Measurements from ENCODE around the gene GRB2. TPM values are rescaled to one million over a fixed set of nuclear protein-coding genes. Genes with fewer than 3 reads are reported as not detected.
"Not testable (repeated sequence)": the region's sequence is repeated elsewhere in the genome, so short reads cannot be mapped to it uniquely, and the experiment has no call there.

GRB2 gene
- total and polyA plus RNA-seq, 12 donors = 36.0 to 374 (median 114) TPM

DNA sequence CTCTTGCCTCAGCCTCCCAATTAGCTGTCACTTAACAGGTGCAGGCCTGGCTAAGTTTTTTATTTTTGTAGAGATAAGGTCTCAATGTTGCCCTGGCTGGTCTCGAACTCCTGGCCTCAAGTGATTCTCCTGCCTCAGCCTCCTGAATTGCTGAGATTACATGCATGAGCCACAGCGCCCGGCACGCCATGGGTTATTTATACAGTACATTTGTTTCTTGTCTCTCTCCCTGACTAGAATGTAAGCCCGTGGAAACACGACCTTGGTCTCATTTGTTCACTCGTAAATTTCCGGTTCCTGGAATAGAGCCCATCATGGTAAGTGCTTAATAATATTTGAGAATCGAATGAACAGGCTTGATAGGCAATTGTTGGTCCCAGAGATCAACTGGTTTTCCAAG, 118.3 kb downstream of the GRB2 start:
- no peaks in the 10 kb centered on the region for H3K27me3 ChIP-seq
- peaks cover 0 to 20% of the 10 kb centered on the region in 2 donors for H3K36me3 ChIP-seq (replicated peaks in 1 of 2)
- no peaks in the 10 kb centered on the region for H3K9me3 ChIP-seq (replicated peaks in 1 of 3)
- no peak overlapping the region for H3K4me3 ChIP-seq
- DNase-seq = peak; percentile 44 to 85 (median 76)
- intact Hi-C loops (cut with DNase I) = no loop called here
- 41 to 57% (median 46%) methylated on average over 9 of the region's 9 CpGs for WGBS, 4 donors
- peak overlapping the region in 2 of 5 donors; percentile 38 for H3K27ac ChIP-seq
- peaks cover 9 to 30% of the 10 kb centered on the region in 2 donors for H3K4me1 ChIP-seq (replicated peaks in 1 of 2)
- TF ChIP-seq POLR2A (IDR thresholded peaks at IDR 0.05) (no peak), CTCF (IDR thresholded peaks at IDR 0.05) (no peak)

DNA sequence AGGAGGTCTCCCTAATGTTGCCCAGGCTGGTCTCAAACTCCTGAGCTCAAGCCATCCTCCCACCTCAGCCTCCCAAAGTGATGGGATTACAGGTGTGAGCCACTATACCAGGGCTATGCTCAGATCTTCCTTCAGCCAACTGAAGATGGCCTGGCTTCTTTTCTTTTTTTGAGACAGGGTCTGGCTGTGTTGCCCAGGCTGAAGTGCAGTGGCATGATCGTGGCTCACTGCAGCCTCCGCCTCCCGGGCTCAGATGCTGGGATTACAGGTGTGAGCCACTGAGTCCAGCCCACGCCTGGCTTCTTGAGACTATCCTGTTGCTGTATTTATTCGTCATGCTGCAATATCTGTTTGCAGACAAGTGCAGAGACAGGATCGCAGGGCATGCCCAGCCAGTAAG, 120.4 kb downstream of the GRB2 start:
- Histone ChIP-seq H3K27ac (no peak overlapping the region), H3K4me3 (no peak overlapping the region), H3K9me3 (replicated peaks in 1 of 3) (no peaks in the 10 kb centered on the region), H3K36me3 (replicated peaks in 1 of 2) (peaks cover 0 to 27% of the 10 kb centered on the region in 2 donors), H3K27me3 (no peaks in the 10 kb centered on the region), H3K4me1 (replicated peaks in 1 of 2) (peaks cover 9 to 24% of the 10 kb centered on the region in 2 donors)
- 80 to 89% (median 82%) methylated on average over 4 to 6 of the region's 6 CpGs for WGBS, 4 donors
- intact Hi-C loops (cut with DNase I) = no loop called here
- no peak for DNase-seq
- no peak for TF ChIP-seq POLR2A (IDR thresholded peaks at IDR 0.05)
- no peak for TF ChIP-seq CTCF (IDR thresholded peaks at IDR 0.05)

DNA sequence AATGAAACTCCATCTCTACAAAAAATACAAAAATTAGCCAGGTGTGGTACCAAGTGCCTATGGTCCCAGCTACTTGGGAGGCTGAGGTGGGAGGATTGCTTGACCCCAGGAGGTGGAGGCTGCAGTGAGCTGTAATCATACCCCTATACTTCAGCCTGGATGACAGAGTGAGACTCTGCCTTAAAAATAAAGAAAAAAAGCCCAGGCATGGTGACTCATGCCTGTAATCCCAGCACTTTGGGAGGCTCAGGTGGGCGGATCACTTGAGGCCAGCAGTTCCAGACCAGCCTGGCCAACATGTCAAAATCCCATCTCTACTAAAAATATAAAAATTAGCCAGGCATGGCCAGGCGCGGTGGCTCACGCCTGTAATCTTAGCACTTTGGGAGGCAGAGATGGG, 125.3 kb downstream of the GRB2 start:
- H3K36me3 ChIP-seq (replicated peaks in 1 of 2) = peaks cover 0 to 30% of the 10 kb centered on the region in 2 donors
- DNase-seq; H3K4me3 ChIP-seq; H3K27ac ChIP-seq; H3K27me3 ChIP-seq; intact Hi-C loops (cut with DNase I); H3K9me3 ChIP-seq (replicated peaks in 1 of 3); H3K4me1 ChIP-seq (replicated peaks in 1 of 2): not testable (repeated sequence)
- WGBS, 4 donors = 94 to 100% (median 94%) methylated on average over 4 of the region's 4 CpGs

DNA sequence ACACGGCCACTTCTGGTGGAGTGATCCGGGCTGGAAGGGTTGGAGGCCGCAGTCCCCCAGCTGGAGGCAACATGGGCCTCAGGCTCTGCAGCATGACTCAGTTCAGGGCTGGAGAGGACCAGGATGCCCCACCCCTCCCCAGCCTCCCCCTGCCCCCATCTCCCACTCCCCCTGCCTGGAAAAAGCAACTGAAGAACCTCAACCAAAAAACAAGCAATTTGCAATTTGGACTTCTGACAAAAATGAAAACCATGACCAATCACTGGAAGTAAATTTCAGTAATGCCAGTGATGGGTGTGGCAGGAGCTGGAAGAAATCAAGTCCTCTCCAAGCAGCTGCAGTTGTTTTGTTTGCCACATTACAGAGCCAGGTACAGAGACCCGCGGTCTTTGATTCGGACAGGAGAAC, 127.8 kb downstream of the GRB2 start:
- WGBS, 4 donors = 86 to 92% (median 88%) methylated on average over 3 to 6 of the region's 6 CpGs
- peaks cover 0 to 19% of the 10 kb centered on the region in 2 donors for H3K36me3 ChIP-seq (replicated peaks in 1 of 2)
- intact Hi-C loops (cut with DNase I) = loop anchor here in 1 of 2 donors (10.0 kb wide), 1 partner anchor 127 kb away; the partner anchor contains the start of gene GRB2

More for the DNA sequence above, 127.8 kb downstream of the GRB2 start:
- no peak for DNase-seq
- Histone ChIP-seq H3K27ac (no peak overlapping the region), H3K4me1 (replicated peaks in 1 of 2) (peaks cover 7 to 12% of the 10 kb centered on the region in 2 donors), H3K9me3 (replicated peaks in 1 of 3) (no peaks in the 10 kb centered on the region), H3K4me3 (no peak overlapping the region), H3K27me3 (no peaks in the 10 kb centered on the region)
- no peak for TF ChIP-seq CTCF (IDR thresholded peaks at IDR 0.05)
- no peak for TF ChIP-seq POLR2A (IDR thresholded peaks at IDR 0.05)
